Measurements from ENCODE around the gene FGF12. TPM values are rescaled to one million over a fixed set of nuclear protein-coding genes. Genes with fewer than 3 reads are reported as not detected.

The FGF12 gene
- total RNA-seq, 4 donors from 2014 or later, result 0.46 to 1.2 (median 0.72) TPM

DNA sequence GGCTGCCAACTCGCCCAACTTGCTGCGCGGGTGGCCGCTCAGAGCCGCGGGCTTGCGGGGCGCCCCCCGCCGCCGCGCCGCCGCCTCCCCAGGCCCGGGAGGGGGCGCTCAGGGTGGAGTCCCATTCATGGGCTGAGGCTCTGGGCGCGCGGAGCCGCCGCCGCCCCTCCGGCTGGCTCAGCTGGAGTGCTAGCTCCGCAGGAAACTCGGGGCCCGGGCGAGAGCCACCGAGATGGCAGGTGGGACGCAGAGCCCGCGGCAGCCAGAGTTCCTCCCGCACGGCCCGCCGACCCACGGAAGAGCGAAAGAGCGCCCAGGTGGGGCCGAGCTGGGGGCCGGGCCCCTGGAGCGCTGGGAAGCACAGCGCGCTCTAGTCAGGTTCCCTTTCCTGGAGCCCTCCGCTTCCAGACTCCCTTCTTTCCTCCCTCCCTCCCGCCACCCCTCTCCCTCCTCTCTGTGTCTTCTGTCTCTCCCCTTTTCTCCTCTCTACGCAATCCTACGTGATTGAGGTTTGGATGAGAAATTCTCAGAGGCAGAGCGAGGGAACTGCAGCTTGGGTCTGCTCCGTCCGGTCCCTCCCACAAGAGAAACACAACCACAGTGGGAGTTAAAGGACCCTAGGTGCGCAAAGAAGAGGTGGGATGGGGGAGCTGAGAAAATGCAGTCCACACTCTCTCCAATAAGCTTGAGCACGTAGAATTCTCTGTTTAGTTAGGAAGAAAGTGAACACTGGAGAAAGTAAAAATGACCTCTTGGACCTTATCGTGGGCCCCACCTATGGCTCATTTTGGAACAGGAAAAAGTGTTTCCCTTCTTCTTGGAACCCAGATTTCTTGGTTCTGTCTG lies 317.3 kb downstream of the FGF12 start:
- peak overlapping the region; percentile 54 to 59 (median 58) for H3K4me3 ChIP-seq
- no peaks in the 10 kb centered on the region for H3K9me3 ChIP-seq
- no peaks in the 10 kb centered on the region for H3K36me3 ChIP-seq
- TF ChIP-seq POLR2A (IDR thresholded peaks at IDR 0.05), result no peak
- TF ChIP-seq, protein P1, sequence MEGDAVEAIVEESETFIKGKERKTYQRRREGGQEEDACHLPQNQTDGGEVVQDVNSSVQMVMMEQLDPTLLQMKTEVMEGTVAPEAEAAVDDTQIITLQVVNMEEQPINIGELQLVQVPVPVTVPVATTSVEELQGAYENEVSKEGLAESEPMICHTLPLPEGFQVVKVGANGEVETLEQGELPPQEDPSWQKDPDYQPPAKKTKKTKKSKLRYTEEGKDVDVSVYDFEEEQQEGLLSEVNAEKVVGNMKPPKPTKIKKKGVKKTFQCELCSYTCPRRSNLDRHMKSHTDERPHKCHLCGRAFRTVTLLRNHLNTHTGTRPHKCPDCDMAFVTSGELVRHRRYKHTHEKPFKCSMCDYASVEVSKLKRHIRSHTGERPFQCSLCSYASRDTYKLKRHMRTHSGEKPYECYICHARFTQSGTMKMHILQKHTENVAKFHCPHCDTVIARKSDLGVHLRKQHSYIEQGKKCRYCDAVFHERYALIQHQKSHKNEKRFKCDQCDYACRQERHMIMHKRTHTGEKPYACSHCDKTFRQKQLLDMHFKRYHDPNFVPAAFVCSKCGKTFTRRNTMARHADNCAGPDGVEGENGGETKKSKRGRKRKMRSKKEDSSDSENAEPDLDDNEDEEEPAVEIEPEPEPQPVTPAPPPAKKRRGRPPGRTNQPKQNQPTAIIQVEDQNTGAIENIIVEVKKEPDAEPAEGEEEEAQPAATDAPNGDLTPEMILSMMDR (IDR thresholded peaks at IDR 0.05 in 4 of 5, conservative IDR thresholded peaks at IDR 0.05 in 1 of 5), result no peak
- peaks cover 9 to 14% (median 10%) of the 10 kb centered on the region in 3 donors for H3K27me3 ChIP-seq
- H3K4me1 ChIP-seq, result no peaks in the 10 kb centered on the region
- peak overlapping the region in 1 of 4 donors; percentile 33 for H3K27ac ChIP-seq
- in situ Hi-C loops (cut with MboI; ENCODE audit: low sequenced_read_pairs in 4 of 4), result no loop called here
- peak; percentile 12 to 18 for ATAC-seq
- DNase-seq, result no peak
- intact Hi-C loops (cut with DNase I; ENCODE audit: low total_unique reads), result no loop called here

DNA sequence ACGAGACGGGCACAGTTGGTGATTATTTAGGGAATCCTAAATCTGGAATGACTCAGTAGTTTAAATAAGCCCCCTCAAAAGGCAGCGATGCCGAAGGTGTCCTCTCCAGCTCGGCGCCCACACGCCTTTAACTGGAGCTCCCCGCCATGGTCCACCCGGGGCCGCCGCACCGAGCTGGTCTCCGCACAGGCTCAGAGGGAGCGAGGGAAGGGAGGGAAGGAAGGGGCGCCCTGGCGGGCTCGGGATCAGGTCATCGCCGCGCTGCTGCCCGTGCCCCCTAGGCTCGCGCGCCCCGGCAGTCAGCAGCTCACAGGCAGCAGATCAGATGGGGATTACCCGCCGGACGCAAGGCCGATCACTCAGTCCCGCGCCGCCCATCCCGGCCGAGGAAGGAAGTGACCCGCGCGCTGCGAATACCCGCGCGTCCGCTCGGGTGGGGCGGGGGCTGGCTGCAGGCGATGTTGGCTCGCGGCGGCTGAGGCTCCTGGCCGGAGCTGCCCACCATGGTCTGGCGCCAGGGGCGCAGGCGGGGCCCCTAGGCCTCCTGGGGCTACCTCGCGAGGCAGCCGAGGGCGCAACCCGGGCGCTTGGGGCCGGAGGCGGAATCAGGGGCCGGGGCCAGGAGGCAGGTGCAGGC lies 318.0 kb downstream of the FGF12 start:
- DNase-seq, result no peak
- peak overlapping the region in 2 of 4 donors; percentile 28 to 33 for H3K27ac ChIP-seq
- H3K9me3 ChIP-seq, result no peaks in the 10 kb centered on the region
- H3K4me3 ChIP-seq, result peak overlapping the region; percentile 54 to 59 (median 58)
- TF ChIP-seq, protein P1 (IDR thresholded peaks at IDR 0.05 in 4 of 5, conservative IDR thresholded peaks at IDR 0.05 in 1 of 5), result no peak
- TF ChIP-seq POLR2A (IDR thresholded peaks at IDR 0.05), result no peak
- in situ Hi-C loops (cut with MboI; ENCODE audit: low sequenced_read_pairs in 4 of 4), result no loop called here
- H3K27me3 ChIP-seq, result peaks cover 9 to 14% (median 10%) of the 10 kb centered on the region in 3 donors
- intact Hi-C loops (cut with DNase I; ENCODE audit: low total_unique reads), result no loop called here
- no peaks in the 10 kb centered on the region for H3K36me3 ChIP-seq
- peak in 1 of 2 donors; percentile 60 for ATAC-seq
- no peaks in the 10 kb centered on the region for H3K4me1 ChIP-seq

DNA sequence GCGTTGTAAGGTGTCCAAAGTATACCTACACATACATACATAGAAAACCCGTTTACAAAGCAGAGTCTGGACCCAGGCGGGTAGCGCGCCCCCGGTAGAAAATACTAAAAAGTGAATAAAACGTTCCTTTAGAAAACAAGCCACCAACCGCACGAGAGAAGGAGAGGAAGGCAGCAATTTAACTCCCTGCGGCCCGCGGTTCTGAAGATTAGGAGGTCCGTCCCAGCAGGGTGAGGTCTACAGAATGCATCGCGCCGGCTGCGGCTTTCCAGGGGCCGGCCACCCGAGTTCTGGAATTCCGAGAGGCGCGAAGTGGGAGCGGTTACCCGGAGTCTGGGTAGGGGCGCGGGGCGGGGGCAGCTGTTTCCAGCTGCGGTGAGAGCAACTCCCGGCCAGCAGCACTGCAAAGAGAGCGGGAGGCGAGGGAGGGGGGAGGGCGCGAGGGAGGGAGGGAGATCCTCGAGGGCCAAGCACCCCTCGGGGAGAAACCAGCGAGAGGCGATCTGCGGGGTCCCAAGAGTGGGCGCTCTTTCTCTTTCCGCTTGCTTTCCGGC lies 318.6 kb downstream of the FGF12 start:
- no peaks in the 10 kb centered on the region for H3K9me3 ChIP-seq
- H3K4me3 ChIP-seq, result peak overlapping the region; percentile 54 to 59 (median 58)
- ATAC-seq, result no peak
- H3K4me1 ChIP-seq, result no peaks in the 10 kb centered on the region
- intact Hi-C loops (cut with DNase I; ENCODE audit: low total_unique reads) (no loop called here), in situ Hi-C loops (cut with MboI; ENCODE audit: low sequenced_read_pairs in 4 of 4) (no loop called here)
- H3K27me3 ChIP-seq, result peaks cover 9 to 14% (median 10%) of the 10 kb centered on the region in 3 donors
- no peak for TF ChIP-seq POLR2A (IDR thresholded peaks at IDR 0.05)
- TF ChIP-seq, protein P1 (IDR thresholded peaks at IDR 0.05 in 4 of 5, conservative IDR thresholded peaks at IDR 0.05 in 1 of 5), result no peak
- no peaks in the 10 kb centered on the region for H3K36me3 ChIP-seq
- DNase-seq, result no peak
- H3K27ac ChIP-seq, result peak overlapping the region in 1 of 4 donors; percentile 28

DNA sequence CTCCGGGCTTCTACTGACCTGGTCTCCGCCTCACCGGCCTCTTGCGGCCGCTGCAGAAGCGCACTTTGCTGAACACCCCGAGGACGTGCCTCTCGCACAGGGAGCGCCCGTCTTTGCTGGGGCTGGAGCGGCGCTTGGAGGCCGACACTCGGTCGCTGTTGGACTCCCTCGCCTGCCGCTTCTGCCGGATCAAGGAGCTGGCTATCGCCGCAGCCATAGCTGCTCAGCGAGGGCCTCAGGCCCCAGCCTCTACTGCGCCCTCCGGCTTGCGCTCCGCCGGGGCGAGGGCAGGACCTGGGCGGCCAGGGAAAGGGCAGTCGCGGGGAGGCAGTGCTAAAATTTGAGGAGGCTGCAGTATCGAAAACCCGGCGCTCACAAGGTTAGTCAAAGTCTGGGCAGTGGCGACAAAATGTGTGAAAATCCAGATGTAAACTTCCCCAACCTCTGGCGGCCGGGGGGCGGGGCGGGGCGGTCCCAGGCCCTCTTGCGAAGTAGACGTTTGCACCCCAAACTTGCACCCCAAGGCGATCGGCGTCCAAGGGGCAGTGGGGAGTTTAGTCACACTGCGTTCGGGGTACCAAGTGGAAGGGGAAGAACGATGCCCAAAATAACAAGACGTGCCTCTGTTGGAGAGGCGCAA lies 319.2 kb downstream of the FGF12 start:
- intact Hi-C loops (cut with DNase I; ENCODE audit: low total_unique reads) (no loop called here), in situ Hi-C loops (cut with MboI; ENCODE audit: low sequenced_read_pairs in 4 of 4) (no loop called here)
- Histone ChIP-seq H3K9me3 (no peaks in the 10 kb centered on the region), H3K4me1 (no peaks in the 10 kb centered on the region), H3K36me3 (no peaks in the 10 kb centered on the region), H3K27me3 (peaks cover 9 to 14% (median 10%) of the 10 kb centered on the region in 3 donors), H3K27ac (no peak overlapping the region), H3K4me3 (peak overlapping the region; percentile 54 to 59 (median 58))
- TF ChIP-seq, protein P1 (IDR thresholded peaks at IDR 0.05 in 4 of 5, conservative IDR thresholded peaks at IDR 0.05 in 1 of 5), result no peak
- TF ChIP-seq POLR2A (IDR thresholded peaks at IDR 0.05), result no peak
- DNase-seq (no peak), ATAC-seq (no peak)
